ENCODE measurements around the gene ARMC9.
"Not testable (repeated sequence)": the region's sequence is repeated elsewhere in the genome, so short reads cannot be mapped to it uniquely, and the experiment has no call there.

Gene ARMC9

DNA sequence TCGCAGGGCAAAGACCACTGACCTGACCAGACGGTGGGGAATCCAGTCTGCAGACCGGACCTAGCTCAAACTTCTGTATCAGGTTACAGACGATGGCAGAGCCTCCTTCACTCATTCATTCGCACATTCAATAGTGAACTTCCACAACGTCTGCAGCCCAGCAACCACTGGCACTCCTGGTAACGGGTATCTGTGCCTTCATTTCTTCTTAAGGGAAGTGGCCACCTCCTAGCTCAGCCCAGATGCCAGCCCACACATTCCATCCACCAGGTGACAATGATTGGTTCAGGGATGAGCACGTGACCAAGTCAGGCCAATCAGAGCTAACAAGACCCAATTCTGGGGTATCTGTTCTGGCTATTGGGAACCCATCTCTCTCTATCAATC, 15.9 kb upstream of the ARMC9 start:
- DNase-seq, result no peak

DNA sequence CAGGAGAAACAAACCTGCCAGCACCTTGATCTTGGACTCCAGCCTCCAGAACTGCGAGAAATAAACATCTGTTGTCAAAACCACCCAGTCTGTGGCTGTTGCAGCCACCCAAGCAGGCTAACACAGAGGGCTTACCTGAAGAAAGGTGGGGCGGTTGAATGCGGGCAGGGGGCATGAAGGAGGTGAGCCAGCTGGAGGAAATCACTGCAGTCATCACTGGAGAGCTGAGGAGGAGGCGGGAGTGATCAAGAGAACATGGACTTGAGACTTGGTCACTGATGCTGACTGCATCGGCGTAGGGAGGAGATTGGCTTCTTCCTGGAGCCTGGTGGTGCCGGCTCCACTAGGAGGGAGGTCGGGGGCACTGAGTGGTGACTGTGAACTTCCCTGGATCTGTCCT, 14.6 kb upstream of the ARMC9 start:
- DNase-seq, result no peak

DNA sequence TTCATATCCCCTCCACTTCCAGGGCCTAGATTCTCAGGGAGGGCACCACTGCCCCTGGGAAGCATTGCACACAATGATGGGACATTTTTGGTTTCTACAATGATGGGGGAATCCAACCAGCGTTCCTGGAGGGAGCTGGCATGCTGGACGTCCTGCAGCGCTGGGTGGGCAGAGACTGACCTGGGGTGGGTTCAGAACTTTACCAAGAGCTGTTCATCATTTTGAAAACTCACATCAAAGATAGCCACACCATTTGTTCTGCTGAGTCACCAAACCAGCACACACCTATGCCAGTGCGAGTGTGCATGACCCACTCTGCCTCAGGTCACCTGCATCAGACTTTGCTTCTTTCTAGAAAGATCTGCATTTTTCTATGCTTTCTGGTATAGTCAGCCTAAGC, 14.1 kb upstream of the ARMC9 start:
- no peak for DNase-seq

GRCh38 chr2:231185050-231185725, 13.2 kb upstream of the ARMC9 start:
- DNase-seq, result no peak

DNA sequence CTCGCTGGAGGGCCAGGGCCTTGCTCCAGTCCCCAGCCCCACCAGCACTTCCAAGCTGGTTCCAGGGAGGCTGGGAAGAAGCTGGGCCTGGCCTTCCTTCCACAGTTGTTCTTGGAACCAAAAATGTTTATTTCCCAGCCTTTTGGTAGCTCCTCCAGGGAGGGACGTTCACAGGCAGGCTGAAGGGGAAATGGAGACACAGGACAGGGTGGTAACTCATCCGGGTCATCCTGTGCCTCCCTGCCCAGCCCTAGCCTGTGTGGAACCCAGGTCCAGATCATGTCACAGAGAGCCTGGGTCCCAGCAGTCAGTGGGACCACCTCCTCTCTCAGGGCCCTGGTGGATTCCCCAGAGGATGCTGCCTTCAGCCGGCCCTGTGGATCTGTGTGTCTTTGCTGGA, 12.5 kb upstream of the ARMC9 start:
- DNase-seq, result no peak

- no peak for DNase-seq
Observed at GRCh38 chr2:231186325-231186724, 12.1 kb upstream of the ARMC9 start.

DNA sequence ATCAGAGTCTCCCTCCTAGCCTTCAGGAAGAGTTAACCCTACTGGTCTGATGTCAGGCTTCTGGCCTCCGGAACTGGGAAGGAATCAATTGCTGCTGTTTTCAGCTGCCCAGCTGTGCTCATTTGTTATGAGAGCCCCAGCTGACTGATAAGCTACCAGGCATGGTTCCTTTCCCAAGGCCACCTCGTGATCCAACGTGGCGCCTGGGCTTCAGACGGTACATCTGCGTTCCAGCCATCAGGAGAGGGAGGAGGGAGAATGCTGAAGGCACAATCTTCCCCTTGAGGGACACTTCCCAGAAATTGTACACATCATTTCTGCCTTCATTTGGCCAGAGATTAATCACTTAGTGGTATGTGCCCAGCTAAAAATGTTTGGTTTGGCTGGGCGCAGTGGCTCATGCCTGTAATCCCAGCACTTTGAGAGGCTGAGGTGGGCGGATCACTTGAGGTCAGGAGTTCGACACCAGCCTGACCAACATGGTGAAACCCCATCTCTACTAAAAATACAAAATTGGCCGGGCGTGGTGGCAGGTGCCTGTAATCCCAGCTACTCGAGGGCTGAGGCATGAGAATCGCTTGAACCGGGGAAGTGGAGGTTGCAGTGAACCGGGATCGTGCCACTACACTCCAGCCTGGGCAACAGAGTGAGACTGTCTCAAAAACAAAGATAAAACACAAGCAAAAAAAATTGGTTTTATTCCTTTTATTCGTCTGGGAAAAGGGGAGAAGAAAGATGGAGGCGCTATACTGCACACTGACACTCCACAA, 10.5 kb upstream of the ARMC9 start:
- DNase-seq, result no peak

- no peak for DNase-seq
Observed at GRCh38 chr2:231188506-231189170, 9.8 kb upstream of the ARMC9 start.

- DNase-seq, result no peak
Observed at GRCh38 chr2:231189171-231189530, 9.3 kb upstream of the ARMC9 start.

- no peak for DNase-seq
Observed at GRCh38 chr2:231189571-231190495, 8.6 kb upstream of the ARMC9 start.

DNA sequence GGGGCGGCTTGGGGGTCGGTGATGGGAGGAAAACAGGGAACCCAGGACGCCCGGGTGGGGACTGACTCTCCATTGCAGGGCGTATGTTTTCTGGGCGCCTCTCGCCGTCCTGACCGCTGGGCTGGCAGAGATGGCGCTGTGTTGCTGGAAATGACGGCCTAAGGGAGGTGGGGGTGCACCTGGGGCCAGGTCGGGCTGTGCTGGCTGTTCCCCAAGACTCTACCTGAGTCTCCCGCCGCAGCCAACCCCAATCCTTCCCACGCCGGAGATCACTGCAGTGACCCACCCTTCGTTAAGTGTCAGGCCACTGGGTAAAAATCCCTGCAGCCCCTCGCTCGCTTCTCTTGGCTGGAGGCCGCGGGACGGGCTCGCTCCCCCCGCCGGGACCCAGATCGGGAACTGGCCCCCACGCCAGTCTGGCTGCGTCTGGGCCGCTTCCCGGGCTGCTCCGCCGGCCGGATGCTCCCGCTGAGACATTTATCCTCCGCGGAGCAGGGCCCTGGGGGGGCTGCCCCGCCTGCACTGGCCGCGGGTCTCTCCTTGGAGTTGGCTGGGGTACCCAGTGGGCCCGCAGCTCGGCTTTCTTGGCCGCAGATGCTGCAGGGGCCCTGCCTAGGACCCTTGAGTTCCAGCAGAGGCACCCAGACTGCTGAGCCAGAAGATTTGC, 7.8 kb upstream of the ARMC9 start:
- no peak for DNase-seq

- no peak for DNase-seq
Observed at GRCh38 chr2:231191896-231192872, 6.2 kb upstream of the ARMC9 start.

DNA sequence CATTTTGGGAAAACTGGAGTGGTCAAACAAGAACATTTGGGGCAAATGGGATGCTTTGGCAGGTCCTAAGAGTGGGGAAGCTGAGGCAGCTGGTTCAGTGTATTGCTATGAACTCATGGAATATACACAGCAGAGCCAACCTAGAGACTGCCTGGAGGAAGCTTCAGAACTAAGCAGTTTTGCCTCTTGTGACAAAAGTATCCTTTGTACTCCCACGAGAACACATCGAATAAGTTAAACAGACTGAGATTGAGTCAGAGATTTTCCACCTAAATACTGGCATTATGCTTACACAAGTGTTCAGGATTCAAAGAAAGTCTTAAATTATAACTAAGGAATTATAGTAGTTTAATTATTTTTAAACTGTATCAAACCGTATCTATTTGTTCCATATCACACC, 5.2 kb upstream of the ARMC9 start:
- no peak for DNase-seq

- no peak for DNase-seq
Observed at GRCh38 chr2:231196592-231196991, 1.8 kb upstream of the ARMC9 start.

- DNase-seq, result not testable (repeated sequence)
Observed at GRCh38 chr2:231197196-231197595, 1.2 kb upstream of the ARMC9 start.

GRCh38 chr2:231197706-231198290, 633 bp upstream of the ARMC9 start:
- no peak for DNase-seq

GRCh38 chr2:231199219-231199618, 788 bp downstream of the ARMC9 start:
- no peak for DNase-seq

- DNase-seq, result no peak
Observed at GRCh38 chr2:231200805-231201474, 2.5 kb downstream of the ARMC9 start.

DNA sequence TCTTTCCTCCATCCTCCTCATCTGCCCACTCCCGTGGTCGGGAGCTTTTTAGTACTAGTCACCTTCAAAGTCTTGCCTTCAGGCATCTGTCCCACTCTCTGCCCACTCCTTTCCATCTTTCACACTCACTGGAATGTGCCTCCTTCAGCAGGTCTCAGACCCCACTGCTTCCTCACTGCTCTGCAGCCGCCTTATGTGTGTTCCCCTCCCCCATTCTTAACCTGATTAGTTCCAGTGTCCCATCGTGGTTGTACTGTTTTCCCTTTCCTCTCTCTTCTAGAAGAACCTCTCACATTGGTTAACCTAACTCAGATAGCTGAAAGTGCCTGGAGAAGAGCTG, 3.0 kb downstream of the ARMC9 start:
- DNase-seq, result no peak

DNA sequence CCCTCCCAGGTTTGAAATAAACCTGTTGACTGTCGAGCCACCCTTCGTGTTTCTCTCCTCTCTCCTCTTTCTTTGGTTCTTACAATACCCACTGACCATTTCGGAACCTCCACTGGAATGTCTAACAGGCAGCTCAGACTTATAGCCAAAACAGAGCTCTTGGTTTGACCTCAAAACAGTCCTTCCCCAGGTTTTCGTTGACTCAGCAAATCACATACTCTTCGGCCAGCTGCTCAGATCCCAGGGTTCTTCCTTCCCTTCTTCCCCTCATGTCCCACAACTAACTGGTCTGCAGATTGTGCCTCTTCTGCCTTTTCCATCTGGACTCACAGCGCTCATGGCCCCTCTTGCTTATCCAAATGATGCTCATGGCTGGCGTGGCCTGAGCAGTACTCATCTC, 4.7 kb downstream of the ARMC9 start:
- no peak for DNase-seq

Measured in NCI-H774 (cell line).